Measurements from ENCODE around the gene PRSS12. TPM values are rescaled to one million over a fixed set of nuclear protein-coding genes. Genes with fewer than 3 reads are reported as not detected.

The PRSS12 gene
- total and polyA plus RNA-seq, 9 donors: 0.35 to 5.9 (median 1.2) TPM

DNA sequence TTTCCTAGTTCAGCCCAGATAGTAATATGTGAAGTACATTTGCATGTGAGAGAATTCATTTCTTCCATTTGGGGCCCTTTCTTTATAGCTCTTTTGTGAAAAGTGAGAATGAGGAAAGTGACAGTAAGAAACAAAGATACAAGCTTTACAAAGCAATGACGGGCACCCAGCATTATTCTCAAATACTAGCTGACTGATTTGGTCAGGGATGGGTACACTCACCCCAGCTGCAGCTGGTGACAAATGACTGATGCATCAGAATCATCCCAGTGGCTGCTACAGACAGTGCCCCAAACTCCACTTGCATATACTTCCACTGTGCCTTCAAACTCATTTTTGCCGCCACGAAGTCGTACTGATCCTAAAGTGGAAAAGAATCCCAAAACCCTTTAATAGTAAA lies 14.8 kb downstream of the PRSS12 start:
- intact Hi-C loops (cut with DNase I): no loop called here
- no peaks in the 10 kb centered on the region for H3K36me3 ChIP-seq
- no peaks in the 10 kb centered on the region for H3K27me3 ChIP-seq
- H3K4me3 ChIP-seq: no peak overlapping the region
- TF ChIP-seq POLR2A (IDR thresholded peaks at IDR 0.05): no peak
- TF ChIP-seq, protein P1, sequence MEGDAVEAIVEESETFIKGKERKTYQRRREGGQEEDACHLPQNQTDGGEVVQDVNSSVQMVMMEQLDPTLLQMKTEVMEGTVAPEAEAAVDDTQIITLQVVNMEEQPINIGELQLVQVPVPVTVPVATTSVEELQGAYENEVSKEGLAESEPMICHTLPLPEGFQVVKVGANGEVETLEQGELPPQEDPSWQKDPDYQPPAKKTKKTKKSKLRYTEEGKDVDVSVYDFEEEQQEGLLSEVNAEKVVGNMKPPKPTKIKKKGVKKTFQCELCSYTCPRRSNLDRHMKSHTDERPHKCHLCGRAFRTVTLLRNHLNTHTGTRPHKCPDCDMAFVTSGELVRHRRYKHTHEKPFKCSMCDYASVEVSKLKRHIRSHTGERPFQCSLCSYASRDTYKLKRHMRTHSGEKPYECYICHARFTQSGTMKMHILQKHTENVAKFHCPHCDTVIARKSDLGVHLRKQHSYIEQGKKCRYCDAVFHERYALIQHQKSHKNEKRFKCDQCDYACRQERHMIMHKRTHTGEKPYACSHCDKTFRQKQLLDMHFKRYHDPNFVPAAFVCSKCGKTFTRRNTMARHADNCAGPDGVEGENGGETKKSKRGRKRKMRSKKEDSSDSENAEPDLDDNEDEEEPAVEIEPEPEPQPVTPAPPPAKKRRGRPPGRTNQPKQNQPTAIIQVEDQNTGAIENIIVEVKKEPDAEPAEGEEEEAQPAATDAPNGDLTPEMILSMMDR (IDR thresholded peaks at IDR 0.05): no peak
- TF ChIP-seq EP300 (IDR thresholded peaks at IDR 0.05): no peak
- WGBS, 3 donors: 93 to 98% (median 94%) methylated on average over 4 of the region's 4 CpGs
- H3K9me3 ChIP-seq: no peaks in the 10 kb centered on the region
- H3K27ac ChIP-seq: no peak overlapping the region
- H3K4me1 ChIP-seq (ENCODE audit: insufficient read depth): no peaks in the 10 kb centered on the region
- DNase-seq: no peak

DNA sequence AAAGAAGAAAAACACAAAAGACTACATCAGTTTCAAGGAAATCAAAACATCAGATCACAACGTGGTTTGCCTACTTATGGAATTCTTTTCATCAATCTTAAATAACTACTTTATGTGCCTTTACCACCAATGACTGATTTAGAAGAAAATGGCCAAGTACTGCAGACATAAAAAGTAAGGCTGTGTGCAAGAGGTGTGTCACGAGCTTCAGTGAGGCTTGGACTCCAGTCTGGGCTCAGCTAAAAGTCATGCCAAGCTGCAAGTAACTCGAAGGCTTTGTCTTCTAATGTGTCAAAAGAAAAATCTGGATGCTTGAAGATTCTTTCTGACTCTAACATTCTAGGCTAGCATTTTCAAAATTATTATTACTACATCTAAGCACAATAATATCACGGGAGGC lies 17.0 kb downstream of the PRSS12 start:
- DNase-seq: no peak

DNA sequence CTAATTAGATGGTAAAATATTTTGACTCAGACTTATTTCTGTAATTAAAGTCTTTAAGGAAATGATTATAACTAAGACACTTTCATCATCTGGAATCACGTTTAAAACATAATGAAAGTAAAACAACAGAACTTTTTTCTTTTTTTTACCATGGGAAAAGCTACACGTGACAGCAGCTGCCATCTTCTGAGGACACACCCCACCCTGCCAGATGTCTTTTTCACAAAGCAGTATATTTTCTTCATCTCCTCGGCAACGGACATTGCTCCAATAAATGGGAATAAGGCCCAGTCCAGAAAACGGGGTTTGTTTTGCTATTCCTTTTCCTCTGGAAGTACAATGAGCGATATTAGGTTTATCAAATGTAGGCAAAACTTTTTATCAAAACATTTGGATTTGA lies 17.5 kb downstream of the PRSS12 start:
- TF ChIP-seq EP300 (IDR thresholded peaks at IDR 0.05) (no peak), POLR2A (IDR thresholded peaks at IDR 0.05) (no peak)
- TF ChIP-seq, protein P1 (IDR thresholded peaks at IDR 0.05): no peak
- intact Hi-C loops (cut with DNase I): no loop called here
- Histone ChIP-seq H3K4me1 (ENCODE audit: insufficient read depth) (no peaks in the 10 kb centered on the region), H3K27ac (no peak overlapping the region), H3K36me3 (no peaks in the 10 kb centered on the region), H3K9me3 (no peaks in the 10 kb centered on the region), H3K4me3 (no peak overlapping the region), H3K27me3 (no peaks in the 10 kb centered on the region)
- WGBS, 3 donors: 49 to 62% (median 53%) methylated on average over 6 of the region's 6 CpGs
- DNase-seq: no peak

More for the DNA sequence above, 17.0 kb downstream of the PRSS12 start:
- Histone ChIP-seq H3K9me3 (no peaks in the 10 kb centered on the region), H3K27ac (no peak overlapping the region), H3K36me3 (no peaks in the 10 kb centered on the region), H3K4me3 (no peak overlapping the region), H3K4me1 (ENCODE audit: insufficient read depth) (no peaks in the 10 kb centered on the region), H3K27me3 (no peaks in the 10 kb centered on the region)
- intact Hi-C loops (cut with DNase I): no loop called here
- 78 to 79% (median 79%) methylated on average over 4 of the region's 4 CpGs for WGBS, 3 donors
- TF ChIP-seq EP300 (IDR thresholded peaks at IDR 0.05) (no peak), POLR2A (IDR thresholded peaks at IDR 0.05) (no peak)
- TF ChIP-seq, protein P1 (IDR thresholded peaks at IDR 0.05): no peak

DNA sequence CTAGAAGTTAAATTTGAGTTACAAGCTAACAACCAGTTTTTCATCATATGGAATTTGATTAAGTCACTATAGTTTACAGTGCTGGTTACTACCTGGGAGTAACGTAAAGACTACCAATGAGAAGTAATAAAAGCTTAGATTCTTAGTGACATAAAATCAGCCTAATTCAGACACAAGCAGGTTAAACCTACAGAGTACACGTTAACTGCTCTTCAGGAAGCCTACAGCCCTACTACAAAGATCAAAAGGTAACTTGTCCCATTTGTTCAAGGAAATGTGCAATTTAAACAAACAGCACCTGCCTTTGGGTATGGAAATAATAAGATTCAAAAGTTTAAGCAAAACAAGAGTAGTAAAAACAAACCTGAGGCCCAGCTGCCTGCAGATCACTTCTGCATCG lies 21.5 kb downstream of the PRSS12 start:
- TF ChIP-seq POLR2A (IDR thresholded peaks at IDR 0.05) (no peak), EP300 (IDR thresholded peaks at IDR 0.05) (no peak)
- TF ChIP-seq, protein P1 (IDR thresholded peaks at IDR 0.05): no peak
- Histone ChIP-seq H3K27me3 (no peaks in the 10 kb centered on the region), H3K4me3 (no peak overlapping the region), H3K4me1 (ENCODE audit: insufficient read depth) (no peaks in the 10 kb centered on the region), H3K9me3 (no peaks in the 10 kb centered on the region), H3K36me3 (no peaks in the 10 kb centered on the region), H3K27ac (no peak overlapping the region)
- intact Hi-C loops (cut with DNase I): no loop called here
- DNase-seq: no peak
- WGBS, 3 donors: 88 to 96% (median 96%) methylated on average over 3 of the region's 3 CpGs

Measured in ovary (tissue), 9 donors.